Thyroid gland (tissue), 4 donors: ENCODE measurements around the gene CIRBP.

Experiments used
- CTCF ChIP-seq, 6 experiments: fragments of 200-600 bp in 3 of 6; fragments of 450-650 bp in 3 of 6; sonication (generic) in 3 of 6; IDR thresholded peaks; one replicate each; pipeline ENCODE4 v1.5.1; 2016 to 2019; ENCODE audit warnings: antibody characterized with exemption in 6 of 6, mild to moderate bottlenecking in 2 of 6, inconsistent platforms in 1 of 6, moderate library complexity in 1 of 6
- POLR2A ChIP-seq, 2 donors: fragments of 450-650 bp; IDR thresholded peaks; one replicate each; pipeline ENCODE4 v1.6.1; 2017; ENCODE audit warnings: antibody characterized with exemption in 2 of 2, mild to moderate bottlenecking in 2 of 2, moderate library complexity in 1 of 2

GRCh38 chr19:1279782-1280341 lies 10.7 kb downstream of the CIRBP start:
- no peak for TF ChIP-seq POLR2A (IDR thresholded peaks at IDR 0.05)
- peak; percentile 85 to 96 (median 88) for TF ChIP-seq CTCF (IDR thresholded peaks at IDR 0.05)
